ENCODE measurements around the gene PLXNA4. TPM values are rescaled to one million over a fixed set of nuclear protein-coding genes. Genes with fewer than 3 reads are reported as not detected.

The PLXNA4 gene
- total RNA-seq, 1 experiment from 2014 or later: not detected

DNA sequence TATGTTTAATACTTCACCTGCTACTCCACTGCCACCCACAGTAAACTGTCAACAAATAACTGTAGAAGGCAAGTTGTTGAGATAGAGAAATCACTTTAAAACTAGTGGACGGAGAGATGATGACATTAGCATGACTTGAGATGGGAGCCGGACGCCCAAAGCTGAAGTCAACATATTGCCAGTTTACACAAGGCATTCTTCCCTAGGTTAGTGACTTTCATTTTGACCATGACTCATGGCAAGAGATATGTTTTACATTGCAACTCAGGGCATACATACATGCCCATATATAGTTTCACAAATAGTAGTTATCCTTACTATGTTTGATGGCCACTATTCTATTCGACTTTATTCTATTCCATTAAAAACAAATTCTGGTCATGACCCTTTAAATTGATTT, 296.6 kb downstream of the PLXNA4 start:
- H3K9me3 Mint-ChIP-seq (ENCODE audit: unreplicated experiment): peaks cover 8% of the 10 kb centered on the region
- DNase-seq (ENCODE audit: unreplicated experiment): no peak
- ChIA-PET CTCF (interaction anchor here (0.7 kb wide), 1 partner anchor 327 kb away, joined by 3 read pairs; no protein-coding TSS in a partner anchor), POLR2A (no interaction called here)
- peaks cover under 1% of the 10 kb centered on the region for H3K36me3 Mint-ChIP-seq (ENCODE audit: insufficient read depth, unreplicated experiment)
- H3K4me1 Mint-ChIP-seq (ENCODE audit: insufficient read depth, unreplicated experiment): no peaks in the 10 kb centered on the region
- TF ChIP-seq CTCF (IDR thresholded peaks at IDR 0.05; ENCODE audit: unreplicated experiment): no peak
- H3K27me3 Mint-ChIP-seq (ENCODE audit: insufficient read depth, unreplicated experiment): no peaks in the 10 kb centered on the region
- H3K27ac Mint-ChIP-seq (ENCODE audit: low read depth, unreplicated experiment): no peak overlapping the region
- no peak overlapping the region for H3K4me3 Mint-ChIP-seq (ENCODE audit: unreplicated experiment)
- no TSS peak for BruUV-seq (replicated peaks)
- intact Hi-C loops (cut with micrococcal nuclease): no loop called here

DNA sequence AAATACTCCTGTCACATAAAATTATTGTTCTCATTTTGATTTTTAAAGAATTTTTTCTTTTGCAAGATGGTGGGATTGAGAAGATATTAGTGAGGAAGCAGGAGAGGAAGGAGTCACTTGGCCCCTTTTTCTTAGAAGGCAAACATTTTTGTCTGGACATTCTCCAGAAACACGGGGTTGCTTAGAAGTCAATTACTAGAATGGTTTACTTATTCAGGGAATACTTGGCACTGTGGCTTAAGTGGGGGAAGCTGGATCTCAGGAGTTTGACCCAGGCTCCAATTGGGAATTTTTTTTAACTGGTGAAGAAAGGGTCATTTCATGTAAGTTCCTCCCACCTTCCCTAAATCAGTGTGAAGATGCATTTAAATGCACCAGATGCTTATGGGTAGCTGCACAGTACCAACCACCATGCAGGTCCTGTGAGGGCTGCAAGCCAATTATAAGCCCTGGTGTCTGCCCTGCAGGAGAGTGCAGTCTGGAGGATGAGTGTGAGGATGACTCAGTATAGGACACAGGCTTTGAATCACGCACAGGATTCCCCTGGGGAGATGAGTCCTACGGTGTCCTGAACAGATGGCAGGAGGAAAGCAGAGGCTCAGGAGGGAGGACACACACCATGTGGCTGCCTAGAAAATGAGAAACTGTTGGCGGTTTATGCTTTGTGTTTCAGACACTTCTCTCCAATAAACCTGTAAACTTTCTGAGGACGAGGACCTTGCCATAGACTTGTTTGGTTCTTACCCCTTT, 299.1 kb downstream of the PLXNA4 start:
- ChIA-PET CTCF (no interaction called here), POLR2A (no interaction called here)
- Mint-ChIP-seq H3K9me3 (ENCODE audit: unreplicated experiment) (peaks cover 8% of the 10 kb centered on the region), H3K27ac (ENCODE audit: low read depth, unreplicated experiment) (no peak overlapping the region), H3K36me3 (ENCODE audit: insufficient read depth, unreplicated experiment) (peaks cover 7% of the 10 kb centered on the region), H3K27me3 (ENCODE audit: insufficient read depth, unreplicated experiment) (no peaks in the 10 kb centered on the region), H3K4me1 (ENCODE audit: insufficient read depth, unreplicated experiment) (no peaks in the 10 kb centered on the region), H3K4me3 (ENCODE audit: unreplicated experiment) (no peak overlapping the region)
- intact Hi-C loops (cut with micrococcal nuclease): no loop called here
- BruUV-seq (replicated peaks): no TSS peak
- no peak for TF ChIP-seq CTCF (IDR thresholded peaks at IDR 0.05; ENCODE audit: unreplicated experiment)
- DNase-seq (ENCODE audit: unreplicated experiment): peak; percentile 37

DNA sequence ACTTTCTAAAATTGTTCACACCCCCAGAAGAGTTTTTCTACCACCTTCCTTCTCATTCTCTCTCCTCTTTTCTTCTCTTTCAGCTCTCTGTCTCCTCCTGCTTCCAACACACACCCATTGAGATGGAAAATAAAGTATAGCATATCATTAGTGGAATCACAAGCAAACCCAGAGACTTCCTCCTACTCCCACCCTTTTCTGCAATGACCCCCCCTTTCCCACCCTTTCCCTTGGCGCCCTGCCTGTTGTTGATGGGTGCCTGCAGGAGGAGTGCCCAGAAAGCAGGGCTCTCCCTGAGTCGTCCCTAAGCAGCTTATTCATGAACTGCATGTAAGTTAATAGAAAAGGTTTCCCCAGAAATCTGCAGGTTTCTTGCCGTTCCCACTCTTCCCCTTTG, 300.0 kb downstream of the PLXNA4 start:
- Mint-ChIP-seq H3K27me3 (ENCODE audit: insufficient read depth, unreplicated experiment) (no peaks in the 10 kb centered on the region), H3K27ac (ENCODE audit: low read depth, unreplicated experiment) (no peak overlapping the region), H3K9me3 (ENCODE audit: unreplicated experiment) (peaks cover 8% of the 10 kb centered on the region), H3K4me1 (ENCODE audit: insufficient read depth, unreplicated experiment) (no peaks in the 10 kb centered on the region), H3K36me3 (ENCODE audit: insufficient read depth, unreplicated experiment) (peaks cover 7% of the 10 kb centered on the region), H3K4me3 (ENCODE audit: unreplicated experiment) (no peak overlapping the region)
- BruUV-seq (replicated peaks): no TSS peak
- POLR2A ChIA-PET: no interaction called here
- intact Hi-C loops (cut with micrococcal nuclease): no loop called here
- TF ChIP-seq CTCF (IDR thresholded peaks at IDR 0.05; ENCODE audit: unreplicated experiment): no peak
- CTCF ChIA-PET: interaction anchor here (0.6 kb wide), 1 partner anchor 39 kb away, joined by 3 read pairs; no protein-coding TSS in a partner anchor
- no peak for DNase-seq (ENCODE audit: unreplicated experiment)

DNA sequence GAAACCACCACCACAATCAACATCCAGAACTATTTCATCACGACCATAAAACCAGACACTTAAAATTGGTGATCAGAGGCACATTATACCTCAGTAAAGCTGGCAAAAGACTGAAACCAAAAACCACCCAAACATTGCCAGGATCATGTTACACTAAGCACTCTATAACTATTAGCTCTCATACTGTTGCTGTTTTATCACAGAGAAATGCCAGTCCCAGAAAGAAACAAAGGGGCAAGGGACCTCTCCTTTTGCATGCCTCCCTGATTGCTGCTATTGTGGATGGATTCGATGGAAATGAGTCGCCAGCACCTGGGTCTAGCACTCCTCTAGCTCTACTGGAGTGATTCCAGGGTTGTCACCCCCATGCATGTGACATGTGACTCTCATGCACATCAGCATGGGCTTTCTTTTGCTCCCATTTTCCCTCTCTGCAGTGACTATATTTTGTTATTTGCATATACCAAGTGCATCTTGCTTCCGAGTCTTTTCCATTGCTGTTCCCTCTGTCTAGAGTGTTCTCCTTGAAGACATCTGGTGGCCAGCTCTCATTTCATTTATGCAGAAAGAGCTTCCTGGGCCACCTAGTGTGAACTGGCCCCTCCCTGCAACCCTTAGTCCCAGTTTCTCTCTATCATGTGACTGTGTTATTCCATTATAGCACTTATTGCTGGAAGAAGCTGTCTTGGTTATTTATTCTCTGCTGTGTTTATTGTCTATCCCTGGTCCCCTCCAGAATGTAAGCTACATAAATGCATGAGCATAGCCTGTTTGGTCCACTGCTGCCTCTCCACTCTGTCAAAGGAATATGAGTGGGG, 300.6 kb downstream of the PLXNA4 start:
- H3K27ac Mint-ChIP-seq (ENCODE audit: low read depth, unreplicated experiment): no peak overlapping the region
- BruUV-seq (replicated peaks): no TSS peak
- no peak overlapping the region for H3K4me3 Mint-ChIP-seq (ENCODE audit: unreplicated experiment)
- DNase-seq (ENCODE audit: unreplicated experiment): no peak
- no peak for TF ChIP-seq CTCF (IDR thresholded peaks at IDR 0.05; ENCODE audit: unreplicated experiment)
- no peaks in the 10 kb centered on the region for H3K27me3 Mint-ChIP-seq (ENCODE audit: insufficient read depth, unreplicated experiment)
- intact Hi-C loops (cut with micrococcal nuclease): no loop called here
- peaks cover 8% of the 10 kb centered on the region for H3K9me3 Mint-ChIP-seq (ENCODE audit: unreplicated experiment)
- ChIA-PET CTCF (interaction anchor here (0.6 kb wide), 1 partner anchor 40 kb away, joined by 3 read pairs; no protein-coding TSS in a partner anchor), POLR2A (no interaction called here)
- H3K4me1 Mint-ChIP-seq (ENCODE audit: insufficient read depth, unreplicated experiment): no peaks in the 10 kb centered on the region
- H3K36me3 Mint-ChIP-seq (ENCODE audit: insufficient read depth, unreplicated experiment): peaks cover 7% of the 10 kb centered on the region
